ENCODE measurements around the gene TSACC. TPM values are rescaled to one million over a fixed set of nuclear protein-coding genes. Genes with fewer than 3 reads are reported as not detected.
A peak's percentile ranks its signal among the peaks of the same experiment; 100 is the strongest.

Gene TSACC
- total and polyA plus RNA-seq, 9 of the 15 experiments (the other 6 are each of a cell fraction or from before 2014, with no cell fraction given) = 0.45 to 7.4 (median 2.6) TPM

DNA sequence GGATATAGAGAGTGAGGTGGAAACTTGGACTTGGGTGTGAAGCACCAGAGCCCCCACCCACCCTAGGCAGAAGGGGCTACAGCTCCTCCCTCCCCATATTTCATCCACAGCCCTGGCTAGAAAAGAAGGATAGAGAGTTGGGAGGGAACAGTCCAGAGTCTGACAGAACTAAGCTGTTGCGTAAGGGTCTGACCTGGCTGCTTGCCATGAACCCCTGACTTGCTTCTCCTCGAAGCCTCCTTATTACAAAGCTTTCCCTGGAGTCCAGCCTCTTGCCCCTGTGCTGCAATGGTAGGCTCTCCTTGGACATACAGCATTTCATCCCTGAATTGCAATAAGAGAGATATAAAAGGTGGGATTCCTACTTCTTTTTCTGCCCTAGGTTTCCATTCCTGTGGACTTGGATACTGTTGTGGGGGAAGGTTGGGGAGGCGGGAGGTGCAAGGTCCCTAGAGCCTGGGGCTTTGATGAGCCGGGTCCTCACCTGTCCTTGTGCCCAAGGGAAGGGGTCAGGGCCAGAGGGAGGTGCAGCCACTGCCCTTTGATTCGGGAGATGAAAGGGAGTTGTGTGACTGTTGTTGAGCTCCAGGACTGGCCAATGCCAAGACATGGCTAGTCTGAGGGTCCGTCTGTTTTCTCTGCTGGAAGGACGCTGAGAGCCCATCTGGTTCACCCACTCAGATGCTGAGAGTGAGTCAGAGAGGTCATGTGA is 33.4 kb downstream of the TSACC start (continued):
- TF ChIP-seq MECOM (CRISPR knock-in tag; IDR thresholded peaks at IDR 0.05) (no peak), CEBPG (CRISPR knock-in tag; IDR thresholded peaks at IDR 0.05) (peak; percentile 78), CEBPG (tag; conservative IDR thresholded peaks at IDR 0.05 in 1 of 2, IDR thresholded peaks at IDR 0.05 in 1 of 2) (peak; percentile 64 to 89; a peak in 3 of 4 replicates)

DNA sequence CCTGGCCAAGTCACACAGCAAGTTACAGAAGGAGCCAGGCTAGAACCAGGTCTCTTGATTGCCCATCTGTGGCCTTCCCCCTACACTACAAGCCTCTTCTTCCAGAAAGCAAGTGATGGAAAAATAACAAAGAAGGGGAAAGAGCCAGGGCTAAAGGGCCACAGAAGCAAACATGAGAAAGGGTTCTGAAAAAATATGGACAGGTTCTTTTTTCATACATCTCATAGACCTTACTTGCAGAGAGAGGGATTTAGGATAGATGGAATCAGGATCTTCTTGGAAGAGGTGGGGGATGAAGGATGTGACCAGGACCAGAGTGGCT is 33.9 kb downstream of the TSACC start:
- no peak overlapping the region for H2AFZ ChIP-seq (ENCODE audit: low read depth, low read length)
- no peaks in the 10 kb centered on the region for H3K9me1 ChIP-seq (ENCODE audit: control insufficient read depth, insufficient read depth, low read length)
- FAIRE-seq (no peak), ATAC-seq (no peak), DNase-seq (ENCODE audit: extremely low read depth in 1 of 4, low spot score in 3 of 4) (no peak)
- ChIA-PET CTCF (ENCODE audit: low intra/inter-chr PET ratio) (no interaction called here), POLR2A (interaction anchor here (1.1 kb wide), 1 partner anchor 9 kb away, joined by 5 read pairs; no protein-coding TSS in a partner anchor)
- H3K27me3 ChIP-seq (ENCODE audit: control insufficient read depth in 2 of 2, insufficient read depth in 2 of 2, low read length in 2 of 2) = peaks cover 0 to 15% of the 10 kb centered on the region in 2 experiments; a peak in 4 of 5 replicates
- H3K4me2 ChIP-seq (ENCODE audit: insufficient read depth, low read length) = no peak overlapping the region
- H3K4me1 ChIP-seq (replicated peaks in 1 of 2; ENCODE audit: control insufficient read depth in 2 of 2, insufficient read depth in 2 of 2, low read length in 2 of 2) = peaks cover 0 to 20% of the 10 kb centered on the region in 2 experiments; a peak in 3 of 5 replicates
- H3K4me3 ChIP-seq = no peak overlapping the region
- TF ChIP-seq ZFP36 (IDR thresholded peaks at IDR 0.05; ENCODE audit: low read depth, low read length, partially characterized antibody) (peak; percentile 23), CBFA2T2 (conservative IDR thresholded peaks at IDR 0.05) (peak; percentile 29; the same call in 1 of the 2 replicates), ZNF134 (CRISPR knock-in tag; conservative IDR thresholded peaks at IDR 0.05) (no peak), TOE1 (IDR thresholded peaks at IDR 0.05; ENCODE audit: borderline replicate concordance) (peak; percentile 24; the same call in 1 of the 2 replicates), TOE1 (CRISPR knock-in tag; IDR thresholded peaks at IDR 0.05; ENCODE audit: borderline replicate concordance, low read depth) (no peak)
- in situ Hi-C loops (cut with MboI) (no loop called here), intact Hi-C loops (cut with micrococcal nuclease) (no loop called here)
- no peaks in the 10 kb centered on the region for H3K36me3 ChIP-seq (ENCODE audit: control insufficient read depth, insufficient read depth, low read length)
- no peaks in the 10 kb centered on the region for H3K9me3 ChIP-seq (replicated peaks; ENCODE audit: control insufficient read depth, insufficient read depth, low read depth, low read length)
- BruUV-seq (replicated peaks) = no TSS peak
- no peak overlapping the region for H3K27ac ChIP-seq (ENCODE audit: extremely low read depth, low read depth, low read length)
- no peaks in the 10 kb centered on the region for H3K79me2 ChIP-seq (ENCODE audit: control insufficient read depth, insufficient read depth, low read length)
- no peak overlapping the region for H3K9ac ChIP-seq (ENCODE audit: insufficient read depth in 1 of 2, low read depth in 2 of 2, low read length in 2 of 2)
- H4K20me1 ChIP-seq (replicated peaks; ENCODE audit: control insufficient read depth, insufficient read depth, low read length) = no peaks in the 10 kb centered on the region

Measured in K562 (cell line).